Measurements from ENCODE around the gene PALM2AKAP2. TPM values are rescaled to one million over a fixed set of nuclear protein-coding genes. Genes with fewer than 3 reads are reported as not detected.

Gene PALM2AKAP2
- total and polyA plus RNA-seq, 2 experiments from 2014 or later: 13.1 to 16.7 TPM

DNA sequence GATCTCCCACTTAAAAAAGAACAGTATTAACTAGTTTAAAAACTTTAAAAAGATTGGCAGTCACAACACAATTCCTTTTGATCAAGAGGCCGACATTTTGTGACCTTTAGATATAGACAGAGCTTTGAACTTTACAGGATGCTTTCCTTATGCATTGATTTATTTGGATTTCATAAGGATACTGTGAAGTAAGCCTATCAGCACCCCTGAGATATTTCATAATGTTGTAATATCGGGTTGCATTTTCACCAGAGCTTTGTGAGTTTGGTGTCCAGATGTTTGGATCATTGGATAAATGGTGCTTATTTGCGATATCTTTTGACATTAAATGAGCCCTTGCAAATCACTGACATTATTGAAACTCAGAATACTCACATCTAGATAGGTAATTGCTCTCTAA is 7.7 kb downstream of the PALM2AKAP2 start:
- no peaks in the 10 kb centered on the region for H4K20me1 ChIP-seq (ENCODE audit: insufficient read depth)
- TF ChIP-seq EZH2phosphoT487 (IDR thresholded peaks at IDR 0.05; ENCODE audit: insufficient read depth, low read depth): no peak
- no peak for TF ChIP-seq EZH2 (IDR thresholded peaks at IDR 0.05; ENCODE audit: insufficient read depth, poor library complexity, severe bottlenecking)
- H3K9ac ChIP-seq: no peak overlapping the region
- peaks cover 11% of the 10 kb centered on the region for H3F3A ChIP-seq (ENCODE audit: insufficient read depth)
- H2AFZ ChIP-seq: no peak overlapping the region
- no peaks in the 10 kb centered on the region for H3K27me3 ChIP-seq (replicated peaks; ENCODE audit: insufficient read depth)
- peaks cover 100% of the 10 kb centered on the region for H3K79me2 ChIP-seq (ENCODE audit: insufficient read depth)
- peaks cover 20% of the 10 kb centered on the region for H3K4me1 ChIP-seq (ENCODE audit: insufficient read depth)
- 54 to 60% methylated on average over 3 of the region's 3 CpGs for WGBS, 2 experiments (ENCODE audit: low coverage in 1 of 2, low lambda C conversion rate in 2 of 2, missing lambda C conversion rate in 2 of 2)
- no peaks in the 10 kb centered on the region for H3K9me3 ChIP-seq (ENCODE audit: low read depth)
- H3K36me3 ChIP-seq (ENCODE audit: low read depth): no peaks in the 10 kb centered on the region
- no peaks in the 10 kb centered on the region for H3K9me2 ChIP-seq (ENCODE audit: insufficient read depth)
- in situ Hi-C loops (cut with MboI): no loop called here
- no peak overlapping the region for H3K4me2 ChIP-seq (ENCODE audit: unreplicated experiment)
- no peak for DNase-seq
- no peak overlapping the region for H3K27ac ChIP-seq
- no peak overlapping the region for H3K4me3 ChIP-seq

- Histone ChIP-seq H2AFZ (no peak overlapping the region), H3K36me3 (ENCODE audit: low read depth) (no peaks in the 10 kb centered on the region), H4K20me1 (ENCODE audit: insufficient read depth) (no peaks in the 10 kb centered on the region), H3K9me3 (ENCODE audit: low read depth) (no peaks in the 10 kb centered on the region), H3F3A (ENCODE audit: insufficient read depth) (peaks cover 26% of the 10 kb centered on the region), H3K4me3 (no peak overlapping the region), H3K9ac (no peak overlapping the region), H3K79me2 (ENCODE audit: insufficient read depth) (peaks cover 95% of the 10 kb centered on the region), H3K4me2 (ENCODE audit: unreplicated experiment) (no peak overlapping the region), H3K4me1 (ENCODE audit: insufficient read depth) (peaks cover 38% of the 10 kb centered on the region), H3K9me2 (ENCODE audit: insufficient read depth) (no peaks in the 10 kb centered on the region), H3K27me3 (replicated peaks; ENCODE audit: insufficient read depth) (no peaks in the 10 kb centered on the region), H3K27ac (no peak overlapping the region)
- no peak for DNase-seq
- in situ Hi-C loops (cut with MboI): no loop called here
- TF ChIP-seq EZH2 (IDR thresholded peaks at IDR 0.05; ENCODE audit: insufficient read depth, poor library complexity, severe bottlenecking) (no peak), EZH2phosphoT487 (IDR thresholded peaks at IDR 0.05; ENCODE audit: insufficient read depth, low read depth) (no peak)
- WGBS, 2 experiments (ENCODE audit: low coverage in 1 of 2, low lambda C conversion rate in 2 of 2, missing lambda C conversion rate in 2 of 2): 94 to 97% methylated on average over 5 of the region's 5 CpGs
Measured at GRCh38 chr9:109789556-109789955, 9.6 kb downstream of the PALM2AKAP2 start.

GRCh38 chr9:109789971-109790370 is 10.0 kb downstream of the PALM2AKAP2 start:
- DNase-seq: no peak
- Histone ChIP-seq H3K27ac (no peak overlapping the region), H3K36me3 (ENCODE audit: low read depth) (no peaks in the 10 kb centered on the region), H2AFZ (no peak overlapping the region), H3K9me3 (ENCODE audit: low read depth) (no peaks in the 10 kb centered on the region), H3K4me1 (ENCODE audit: insufficient read depth) (peaks cover 42% of the 10 kb centered on the region), H3K9ac (no peak overlapping the region), H3K9me2 (ENCODE audit: insufficient read depth) (no peaks in the 10 kb centered on the region), H3K79me2 (ENCODE audit: insufficient read depth) (peaks cover 95% of the 10 kb centered on the region), H4K20me1 (ENCODE audit: insufficient read depth) (no peaks in the 10 kb centered on the region), H3K4me3 (no peak overlapping the region), H3K27me3 (replicated peaks; ENCODE audit: insufficient read depth) (no peaks in the 10 kb centered on the region), H3K4me2 (ENCODE audit: unreplicated experiment) (no peak overlapping the region), H3F3A (ENCODE audit: insufficient read depth) (peaks cover 26% of the 10 kb centered on the region)
- 93 to 99% methylated on average over 3 of the region's 3 CpGs for WGBS, 2 experiments (ENCODE audit: low coverage in 1 of 2, low lambda C conversion rate in 2 of 2, missing lambda C conversion rate in 2 of 2)
- in situ Hi-C loops (cut with MboI): no loop called here
- TF ChIP-seq EZH2phosphoT487 (IDR thresholded peaks at IDR 0.05; ENCODE audit: insufficient read depth, low read depth) (no peak), EZH2 (IDR thresholded peaks at IDR 0.05; ENCODE audit: insufficient read depth, poor library complexity, severe bottlenecking) (no peak)

DNA sequence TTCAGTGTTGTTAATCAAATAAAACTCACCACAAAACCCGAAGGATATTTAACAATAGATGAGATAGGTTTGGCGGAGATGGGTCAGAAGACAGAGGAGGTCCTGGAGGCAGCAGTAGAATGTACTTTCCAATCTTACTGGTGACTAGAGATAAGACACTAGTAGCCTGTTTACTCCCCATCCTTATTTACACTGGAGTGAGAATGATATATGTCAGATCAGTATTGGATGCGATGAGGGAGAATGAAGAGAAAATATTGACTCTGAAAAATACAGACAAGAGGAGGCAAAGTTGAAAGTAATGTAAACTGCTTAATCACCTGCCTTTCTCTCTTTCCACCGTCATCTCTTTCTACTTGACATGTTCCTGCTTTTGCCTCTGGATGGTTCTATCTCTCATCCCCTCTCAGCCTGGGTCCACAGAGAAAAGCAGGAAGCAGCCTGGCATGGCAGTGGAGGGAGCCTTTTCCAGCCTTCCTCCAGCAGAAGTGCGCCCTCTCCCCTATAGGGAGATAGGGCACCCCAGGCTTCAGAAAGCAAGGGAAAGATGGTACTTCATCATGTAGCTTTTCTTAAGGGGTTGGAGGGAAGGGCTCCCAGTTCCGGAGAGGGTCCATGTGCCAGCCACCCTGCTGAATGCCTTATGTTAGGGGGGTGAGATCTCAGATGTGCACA is 11.1 kb downstream of the PALM2AKAP2 start:
- Histone ChIP-seq H3K4me3 (no peak overlapping the region), H3K27me3 (replicated peaks; ENCODE audit: insufficient read depth) (no peaks in the 10 kb centered on the region), H4K20me1 (ENCODE audit: insufficient read depth) (no peaks in the 10 kb centered on the region), H3F3A (ENCODE audit: insufficient read depth) (peaks cover 26% of the 10 kb centered on the region), H3K9me3 (ENCODE audit: low read depth) (no peaks in the 10 kb centered on the region), H3K79me2 (ENCODE audit: insufficient read depth) (peaks cover 95% of the 10 kb centered on the region), H3K4me1 (ENCODE audit: insufficient read depth) (peaks cover 45% of the 10 kb centered on the region), H3K9ac (no peak overlapping the region), H3K27ac (no peak overlapping the region), H3K36me3 (ENCODE audit: low read depth) (no peaks in the 10 kb centered on the region), H2AFZ (no peak overlapping the region), H3K9me2 (ENCODE audit: insufficient read depth) (no peaks in the 10 kb centered on the region), H3K4me2 (ENCODE audit: unreplicated experiment) (no peak overlapping the region)
- WGBS, 2 experiments (ENCODE audit: low coverage in 1 of 2, low lambda C conversion rate in 2 of 2, missing lambda C conversion rate in 2 of 2): 98 to 99% methylated on average over 6 of the region's 6 CpGs
- no peak for DNase-seq
- in situ Hi-C loops (cut with MboI): no loop called here
- no peak for TF ChIP-seq EZH2phosphoT487 (IDR thresholded peaks at IDR 0.05; ENCODE audit: insufficient read depth, low read depth)
- no peak for TF ChIP-seq EZH2 (IDR thresholded peaks at IDR 0.05; ENCODE audit: insufficient read depth, poor library complexity, severe bottlenecking)

Measured in GM23248 (cell line).